Ishikawa (cell line): ENCODE data around the gene HBS1L.

ENCODE experiments used
- CEBPB ChIP-seq: IDR thresholded peaks from 2 replicates; pipeline ENCODE4 v1.6.1; 2012
- CREB1 ChIP-seq: IDR thresholded peaks from 2 replicates; pipeline ENCODE4 v1.6.1; 2012; ENCODE audit warnings: low read depth
- EGR1 ChIP-seq: IDR thresholded peaks from 2 replicates; pipeline ENCODE4 v1.6.1; 2012
- EP300 ChIP-seq: IDR thresholded peaks from 2 replicates; pipeline ENCODE4 v1.6.1; 2012; ENCODE audit warnings: borderline replicate concordance
- FOXM1 ChIP-seq: IDR thresholded peaks from 2 replicates; pipeline ENCODE4 v1.6.1; 2012; ENCODE audit warnings: low read depth, borderline replicate concordance
- NFIC ChIP-seq: IDR thresholded peaks from 2 replicates; pipeline ENCODE4 v1.6.1; 2012
- RAD21 ChIP-seq: IDR thresholded peaks from 2 replicates; pipeline ENCODE4 v1.6.1; 2012; ENCODE audit warnings: low read depth
- TAF1 ChIP-seq: IDR thresholded peaks from 2 replicates; pipeline ENCODE4 v1.6.1; 2012; ENCODE audit warnings: low read depth, mild to moderate bottlenecking
- TCF12 ChIP-seq: IDR thresholded peaks from 2 replicates; pipeline ENCODE4 v1.6.1; 2012; ENCODE audit warnings: low read depth
- TEAD4 ChIP-seq: IDR thresholded peaks from 2 replicates; pipeline ENCODE4 v1.6.1; 2012
- YY1 ChIP-seq: IDR thresholded peaks from 2 replicates; pipeline ENCODE4 v1.6.1; 2012; ENCODE audit warnings: low read depth
- ZBTB7A ChIP-seq: IDR thresholded peaks from 2 replicates; pipeline ENCODE4 v1.6.1; 2012; ENCODE audit warnings: low read depth
- TF ChIP-seq, protein P1 (sequence below): IDR thresholded peaks from 2 replicates; pipeline ENCODE4 v1.6.1; 2012
- TF ChIP-seq, protein P2 (sequence below): IDR thresholded peaks from 2 replicates; pipeline ENCODE4 v1.6.1; 2012
- TF ChIP-seq, protein P3 (sequence below): IDR thresholded peaks from 2 replicates; pipeline ENCODE4 v1.6.1; 2012; ENCODE audit warnings: low read depth, mild to moderate bottlenecking

HBS1L gene

DNA sequence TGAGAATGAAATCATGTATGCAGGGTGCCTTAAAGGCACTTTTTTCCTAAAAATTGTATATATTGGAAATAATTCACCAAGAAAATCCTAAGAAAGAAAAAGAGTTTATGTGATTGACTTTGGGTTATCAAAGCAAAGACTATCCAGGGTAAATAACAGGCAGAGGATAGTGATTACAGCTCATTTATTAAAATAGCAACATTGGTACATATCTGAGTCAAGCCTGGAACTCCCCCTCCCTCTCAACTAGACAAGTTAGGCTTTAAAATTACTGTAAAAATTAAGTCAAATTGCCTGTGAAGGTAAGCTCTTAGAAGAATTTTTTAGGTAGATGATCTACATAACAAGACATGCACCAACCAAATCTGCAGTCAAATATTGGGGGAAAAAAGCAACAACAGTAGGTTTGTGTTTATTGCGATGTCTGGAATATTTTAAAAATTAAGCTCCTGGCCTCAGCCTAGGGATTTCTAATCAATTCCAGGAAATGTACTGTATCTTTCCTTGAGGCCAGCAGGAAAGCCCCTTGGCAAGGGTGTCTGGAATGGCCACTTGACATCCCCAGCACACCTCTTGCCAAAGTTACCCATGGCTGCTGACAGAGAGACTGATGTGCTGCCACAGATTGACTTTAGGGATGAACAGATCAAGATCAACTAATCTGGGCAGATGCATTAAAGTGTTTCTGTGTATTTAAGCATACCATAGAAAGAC is 31.2 kb upstream of the HBS1L start:
- TF ChIP-seq, protein P1, sequence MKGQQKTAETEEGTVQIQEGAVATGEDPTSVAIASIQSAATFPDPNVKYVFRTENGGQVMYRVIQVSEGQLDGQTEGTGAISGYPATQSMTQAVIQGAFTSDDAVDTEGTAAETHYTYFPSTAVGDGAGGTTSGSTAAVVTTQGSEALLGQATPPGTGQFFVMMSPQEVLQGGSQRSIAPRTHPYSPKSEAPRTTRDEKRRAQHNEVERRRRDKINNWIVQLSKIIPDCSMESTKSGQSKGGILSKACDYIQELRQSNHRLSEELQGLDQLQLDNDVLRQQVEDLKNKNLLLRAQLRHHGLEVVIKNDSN, result no peak
- TF ChIP-seq EGR1, result no peak
- no peak for TF ChIP-seq NFIC
- no peak for TF ChIP-seq ZBTB7A
- TF ChIP-seq RAD21, result no peak
- TF ChIP-seq YY1, result no peak
- no peak for TF ChIP-seq FOXM1
- TF ChIP-seq CREB1, result no peak
- TF ChIP-seq, protein P2, sequence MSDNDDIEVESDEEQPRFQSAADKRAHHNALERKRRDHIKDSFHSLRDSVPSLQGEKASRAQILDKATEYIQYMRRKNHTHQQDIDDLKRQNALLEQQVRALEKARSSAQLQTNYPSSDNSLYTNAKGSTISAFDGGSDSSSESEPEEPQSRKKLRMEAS, result no peak
- TF ChIP-seq CEBPB, result no peak
- TF ChIP-seq, protein P3, sequence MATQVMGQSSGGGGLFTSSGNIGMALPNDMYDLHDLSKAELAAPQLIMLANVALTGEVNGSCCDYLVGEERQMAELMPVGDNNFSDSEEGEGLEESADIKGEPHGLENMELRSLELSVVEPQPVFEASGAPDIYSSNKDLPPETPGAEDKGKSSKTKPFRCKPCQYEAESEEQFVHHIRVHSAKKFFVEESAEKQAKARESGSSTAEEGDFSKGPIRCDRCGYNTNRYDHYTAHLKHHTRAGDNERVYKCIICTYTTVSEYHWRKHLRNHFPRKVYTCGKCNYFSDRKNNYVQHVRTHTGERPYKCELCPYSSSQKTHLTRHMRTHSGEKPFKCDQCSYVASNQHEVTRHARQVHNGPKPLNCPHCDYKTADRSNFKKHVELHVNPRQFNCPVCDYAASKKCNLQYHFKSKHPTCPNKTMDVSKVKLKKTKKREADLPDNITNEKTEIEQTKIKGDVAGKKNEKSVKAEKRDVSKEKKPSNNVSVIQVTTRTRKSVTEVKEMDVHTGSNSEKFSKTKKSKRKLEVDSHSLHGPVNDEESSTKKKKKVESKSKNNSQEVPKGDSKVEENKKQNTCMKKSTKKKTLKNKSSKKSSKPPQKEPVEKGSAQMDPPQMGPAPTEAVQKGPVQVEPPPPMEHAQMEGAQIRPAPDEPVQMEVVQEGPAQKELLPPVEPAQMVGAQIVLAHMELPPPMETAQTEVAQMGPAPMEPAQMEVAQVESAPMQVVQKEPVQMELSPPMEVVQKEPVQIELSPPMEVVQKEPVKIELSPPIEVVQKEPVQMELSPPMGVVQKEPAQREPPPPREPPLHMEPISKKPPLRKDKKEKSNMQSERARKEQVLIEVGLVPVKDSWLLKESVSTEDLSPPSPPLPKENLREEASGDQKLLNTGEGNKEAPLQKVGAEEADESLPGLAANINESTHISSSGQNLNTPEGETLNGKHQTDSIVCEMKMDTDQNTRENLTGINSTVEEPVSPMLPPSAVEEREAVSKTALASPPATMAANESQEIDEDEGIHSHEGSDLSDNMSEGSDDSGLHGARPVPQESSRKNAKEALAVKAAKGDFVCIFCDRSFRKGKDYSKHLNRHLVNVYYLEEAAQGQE, result no peak
- no peak for TF ChIP-seq TAF1
- TF ChIP-seq TEAD4, result no peak
- no peak for TF ChIP-seq EP300
- no peak for TF ChIP-seq TCF12

DNA sequence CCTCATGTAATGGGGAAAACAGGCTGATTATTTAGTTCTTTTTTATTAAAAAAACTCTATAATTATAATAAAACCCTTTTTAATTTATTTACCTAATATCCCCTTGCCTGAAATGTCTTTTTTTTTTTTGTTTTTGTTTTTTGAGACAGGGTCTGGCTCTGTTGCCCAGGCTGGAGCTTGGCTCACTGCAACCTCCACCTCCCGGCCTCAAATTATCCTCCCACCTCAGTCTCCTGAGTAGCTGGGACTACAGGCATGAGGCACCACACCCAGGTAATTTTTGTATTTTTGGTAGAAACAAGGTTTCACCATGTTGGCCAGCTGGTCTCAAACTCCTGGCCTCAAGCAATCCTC is 30.3 kb upstream of the HBS1L start:
- no peak for TF ChIP-seq TEAD4
- TF ChIP-seq, protein P1, result no peak
- no peak for TF ChIP-seq TAF1
- TF ChIP-seq CEBPB, result no peak
- TF ChIP-seq EGR1, result no peak
- TF ChIP-seq YY1, result no peak
- no peak for TF ChIP-seq CREB1
- TF ChIP-seq, protein P2, result no peak
- TF ChIP-seq, protein P3, result no peak
- no peak for TF ChIP-seq NFIC
- no peak for TF ChIP-seq FOXM1
- TF ChIP-seq TCF12, result no peak
- no peak for TF ChIP-seq ZBTB7A
- no peak for TF ChIP-seq RAD21
- no peak for TF ChIP-seq EP300

DNA sequence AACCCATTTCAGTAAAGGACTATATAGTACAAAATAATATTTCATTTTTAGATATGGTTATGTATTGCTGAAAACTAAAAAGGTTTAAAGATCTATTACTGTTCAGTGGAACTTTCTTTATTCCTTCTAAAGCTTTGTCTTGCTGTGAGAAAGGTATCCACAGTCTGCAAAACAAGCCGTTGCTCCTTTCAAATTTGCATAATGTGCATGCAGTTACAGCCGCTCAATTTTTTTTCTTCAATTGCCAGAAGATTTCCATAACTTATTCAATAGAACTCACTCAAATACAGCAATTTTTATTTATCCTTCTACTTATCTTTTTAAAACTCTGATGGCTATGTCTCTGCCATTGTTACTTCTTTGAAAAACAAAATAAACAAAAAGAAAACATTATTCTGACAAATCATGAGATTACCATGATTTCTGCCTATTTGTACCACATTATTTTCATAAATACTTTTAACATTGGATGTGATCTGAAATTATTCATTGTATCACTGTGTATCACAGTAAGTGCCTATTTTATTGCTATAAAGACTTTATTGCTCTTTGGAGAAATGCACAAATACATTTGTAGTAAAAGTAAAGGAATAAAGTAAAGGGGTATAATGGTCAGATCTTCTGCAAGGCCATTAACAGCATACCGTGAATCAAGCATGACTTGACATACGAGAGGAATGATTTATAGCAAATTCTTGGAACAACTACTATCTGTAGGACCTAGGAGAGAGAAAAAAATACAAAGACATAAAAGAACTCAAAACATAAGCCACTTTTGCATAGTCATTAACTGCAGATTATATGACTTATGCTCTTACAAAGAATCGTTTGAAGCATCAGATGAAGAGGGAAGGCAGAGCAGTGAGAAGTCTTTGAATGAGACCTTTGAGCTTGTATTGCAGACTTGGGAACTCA is 29.6 kb upstream of the HBS1L start:
- TF ChIP-seq FOXM1 (no peak), NFIC (no peak), CREB1 (no peak), EP300 (no peak), TEAD4 (no peak), ZBTB7A (no peak), YY1 (no peak), TAF1 (no peak), CEBPB (no peak), RAD21 (no peak), EGR1 (no peak)
- TF ChIP-seq, protein P2, result no peak
- TF ChIP-seq, protein P3, result no peak
- TF ChIP-seq, protein P1, result no peak
